HUES48 (cell line): ENCODE measurements around the gene SPPL3.
A peak's percentile ranks its signal among the peaks of the same experiment; 100 is the strongest.
"Not testable (repeated sequence)": the region's sequence is repeated elsewhere in the genome, so short reads cannot be mapped to it uniquely, and the experiment has no call there.

Source experiments
- H3K27ac ChIP-seq: one replicate; pipeline ENCODE4 v1.7.0; 2013; ENCODE audit warnings: low read depth, low read length, inconsistent platforms
- H3K27me3 ChIP-seq: 2 replicates; pipeline ENCODE4 v1.6.1; 2013; ENCODE audit warnings: mild to moderate bottlenecking, low read length; ENCODE audit not compliant: control insufficient read depth, insufficient read depth
- H3K36me3 ChIP-seq: 2 replicates; pipeline ENCODE4 v1.6.1; 2013; ENCODE audit warnings: low read length; ENCODE audit not compliant: control insufficient read depth, insufficient read depth
- H3K4me1 ChIP-seq: 2 replicates; pipeline ENCODE4 v1.6.1; 2013; ENCODE audit warnings: mild to moderate bottlenecking, low read length; ENCODE audit not compliant: control insufficient read depth, insufficient read depth
- H3K4me3 ChIP-seq: 2 replicates; pipeline ENCODE4 v1.5.1; 2013; ENCODE audit warnings: mild to moderate bottlenecking, low read depth, low read length
- H3K9ac ChIP-seq: 2 replicates; pipeline ENCODE4 v1.6.1; 2013; ENCODE audit warnings: mild to moderate bottlenecking, low read depth, low read length, moderate library complexity
- H3K9me3 ChIP-seq: 2 replicates; pipeline ENCODE4 v1.6.1; 2013; ENCODE audit warnings: low read length; ENCODE audit not compliant: control insufficient read depth, insufficient read depth

The SPPL3 gene

DNA sequence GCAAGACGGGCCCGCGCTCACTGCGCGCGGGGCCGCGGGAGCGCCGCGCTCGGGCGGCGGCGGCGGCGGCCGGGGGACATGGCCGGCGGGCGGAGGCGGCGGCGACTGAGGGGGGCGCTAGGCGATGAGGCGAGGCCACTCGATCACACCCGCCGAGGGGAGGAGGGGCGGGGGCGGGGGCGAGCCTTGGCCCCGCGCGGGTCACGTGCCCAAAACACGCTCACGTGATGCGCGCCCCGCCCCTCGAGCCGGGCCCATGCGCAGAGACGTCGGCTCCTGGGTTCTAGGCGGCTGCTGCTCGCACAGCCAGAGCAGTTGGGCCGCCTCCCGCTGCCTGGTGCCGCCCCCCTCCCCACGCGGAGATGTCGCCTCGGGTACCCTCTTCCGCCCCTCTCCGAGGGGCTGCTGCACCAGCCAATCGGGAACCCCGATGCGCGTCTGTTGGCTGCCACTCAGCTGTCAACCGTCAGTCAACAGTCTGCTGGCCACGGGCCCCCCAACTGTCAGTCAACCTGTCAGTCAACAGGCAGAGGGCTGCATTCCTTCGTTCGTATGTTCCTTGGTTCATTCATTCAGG lies at the start of gene SPPL3:
Gene SPPL3, minus strand, starts transcription at position 162 of the 577 bp plus-strand sequence. CDS start 491 bp downstream, outside the sequence.
- Histone ChIP-seq H3K9ac (peak within 1 kb of the TSS; percentile 88), H3K9me3 (no peaks in the 10 kb centered on the region), H3K4me1 (0 out of 2 replicates have a peak, but pooled peaks cover 6% of the 10 kb centered on the region), H3K36me3 (peaks cover 3% of the 10 kb centered on the region; the same call in 1 of the 2 replicates), H3K4me3 (peak within 1 kb of the TSS; percentile 98), H3K27me3 (no peaks in the 10 kb centered on the region), H3K27ac (peak within 1 kb of the TSS; percentile 68)

GRCh38 chr12:120950807-120951206 lies 46.6 kb upstream of the SPPL3 start:
- H3K36me3 ChIP-seq = no peaks in the 10 kb centered on the region

DNA sequence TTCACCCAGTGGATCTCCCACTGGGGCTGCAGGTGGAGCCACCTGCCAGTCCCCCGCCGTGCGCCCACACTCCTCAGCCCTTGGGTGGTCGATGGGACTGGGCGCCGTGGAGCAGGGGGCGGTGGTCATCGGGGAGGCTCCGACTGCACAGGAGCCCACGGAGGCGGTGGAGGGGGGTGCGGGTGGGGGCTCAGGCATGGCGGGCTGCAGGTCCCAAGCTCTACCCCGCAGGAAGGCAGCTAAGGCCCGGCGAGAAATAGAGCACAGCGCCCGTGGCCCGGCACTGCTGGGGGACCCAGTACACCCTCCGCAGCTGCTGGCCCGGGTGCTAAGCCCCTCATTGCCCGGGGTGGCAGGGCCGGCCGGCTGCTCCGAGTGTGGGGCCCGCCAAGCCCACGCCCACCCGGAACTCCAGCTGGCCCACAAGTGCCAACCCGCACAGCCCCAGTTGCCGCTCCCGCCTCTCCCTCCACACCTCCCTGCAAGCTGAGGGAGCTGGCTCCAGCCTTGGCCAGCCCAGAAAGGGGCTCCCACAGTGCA lies 46.2 kb upstream of the SPPL3 start:
- not testable (repeated sequence) for H3K36me3 ChIP-seq, H3K9me3 ChIP-seq, H3K4me3 ChIP-seq, H3K4me1 ChIP-seq, H3K27ac ChIP-seq, H3K9ac ChIP-seq, H3K27me3 ChIP-seq

More at GRCh38 chr12:120950807-120951206, 46.6 kb upstream of the SPPL3 start:
- no peak overlapping the region for H3K9ac ChIP-seq
- H3K9me3 ChIP-seq = no peaks in the 10 kb centered on the region
- H3K27ac ChIP-seq = no peak overlapping the region
- no peak overlapping the region for H3K4me3 ChIP-seq
- no peaks in the 10 kb centered on the region for H3K4me1 ChIP-seq
- H3K27me3 ChIP-seq = no peaks in the 10 kb centered on the region

DNA sequence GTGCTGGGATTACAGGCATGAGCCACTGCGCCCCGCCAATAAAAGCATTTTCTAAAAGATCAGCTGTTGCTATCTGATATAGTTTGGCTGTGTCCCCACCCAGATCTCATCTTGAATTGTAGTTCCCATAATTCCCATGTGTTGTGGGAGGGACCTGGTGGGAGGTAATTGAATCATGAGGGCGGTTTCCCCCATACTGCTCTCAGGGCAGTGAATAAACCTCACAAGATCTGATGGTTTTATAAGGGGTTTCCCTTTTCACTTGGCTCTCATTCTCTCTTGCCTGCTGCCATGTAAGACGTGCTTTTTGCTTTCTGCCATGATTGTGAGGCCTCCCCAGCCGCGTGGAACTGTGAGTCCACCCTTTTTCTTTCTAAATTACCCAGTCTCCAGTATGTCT lies 41.4 kb upstream of the SPPL3 start:
- not testable (repeated sequence) for H3K36me3 ChIP-seq, H3K9me3 ChIP-seq, H3K27ac ChIP-seq, H3K4me3 ChIP-seq, H3K9ac ChIP-seq, H3K27me3 ChIP-seq, H3K4me1 ChIP-seq

- 0 out of 2 replicates have a peak, but pooled peaks cover 2% of the 10 kb centered on the region for H3K4me1 ChIP-seq
- no peak overlapping the region for H3K4me3 ChIP-seq
- no peak overlapping the region for H3K27ac ChIP-seq
- no peak overlapping the region for H3K9ac ChIP-seq
- H3K36me3 ChIP-seq = no peaks in the 10 kb centered on the region
- H3K27me3 ChIP-seq = no peaks in the 10 kb centered on the region
- H3K9me3 ChIP-seq = no peaks in the 10 kb centered on the region
These were observed 40.6 kb upstream of the SPPL3 start for GRCh38 chr12:120944645-120945217.

- H3K27ac ChIP-seq = no peak overlapping the region
- H3K9me3 ChIP-seq = no peaks in the 10 kb centered on the region
- H3K9ac ChIP-seq = no peak overlapping the region
- 0 out of 2 replicates have a peak, but pooled peaks cover 2% of the 10 kb centered on the region for H3K4me1 ChIP-seq
- no peak overlapping the region for H3K4me3 ChIP-seq
- no peaks in the 10 kb centered on the region for H3K36me3 ChIP-seq
- no peaks in the 10 kb centered on the region for H3K27me3 ChIP-seq
These were observed 39.3 kb upstream of the SPPL3 start for GRCh38 chr12:120943482-120943881.

DNA sequence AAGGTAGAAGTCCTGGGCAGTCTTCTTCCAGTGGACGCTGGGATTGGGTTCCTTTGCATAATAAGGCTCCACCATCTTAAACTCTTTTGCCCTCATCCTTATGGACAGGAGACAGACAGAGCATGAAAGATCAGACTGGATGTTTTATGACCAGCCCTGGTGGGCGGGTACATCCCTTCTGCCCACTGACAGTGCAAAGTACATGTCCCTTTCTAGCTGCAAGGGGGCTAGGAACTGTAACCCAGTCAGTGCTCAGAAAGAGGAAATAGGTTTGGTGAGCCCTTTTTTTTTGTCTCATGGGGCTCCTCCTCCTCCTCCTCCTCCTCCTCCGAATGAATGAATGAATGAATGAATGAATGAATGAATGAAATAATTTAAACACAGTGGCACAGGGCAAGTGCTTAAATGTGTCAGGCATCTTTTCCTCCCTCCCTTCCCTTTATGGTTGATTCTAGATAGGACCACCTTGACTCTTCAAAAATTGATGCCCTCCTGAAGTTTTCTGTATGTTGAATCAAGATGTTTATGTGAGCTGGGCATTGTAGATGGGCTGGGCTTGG lies 37.8 kb upstream of the SPPL3 start:
- Histone ChIP-seq H3K4me3 (no peak overlapping the region), H3K36me3 (no peaks in the 10 kb centered on the region), H3K4me1 (0 out of 2 replicates have a peak, but pooled peaks cover 2% of the 10 kb centered on the region), H3K27ac (no peak overlapping the region), H3K9ac (no peak overlapping the region), H3K27me3 (no peaks in the 10 kb centered on the region), H3K9me3 (no peaks in the 10 kb centered on the region)

DNA sequence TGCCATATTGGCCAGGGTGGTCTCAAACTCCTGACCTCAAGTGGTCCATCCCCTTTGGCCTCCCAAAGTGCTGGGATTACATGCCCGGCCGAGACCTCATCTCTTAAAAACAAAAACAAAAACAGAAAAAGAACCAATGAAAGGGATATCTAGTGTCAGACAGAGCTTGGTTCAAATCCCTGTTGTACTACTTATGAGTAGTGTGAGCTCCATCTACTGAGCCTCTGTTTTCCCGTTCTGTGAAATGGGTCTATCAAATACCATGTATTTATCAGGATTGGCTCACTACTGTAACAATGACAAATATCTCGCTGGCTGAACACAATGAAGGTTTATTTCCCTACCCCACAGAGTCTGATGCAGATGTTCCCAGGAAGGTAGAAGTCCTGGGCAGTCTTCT lies 37.3 kb upstream of the SPPL3 start:
- Histone ChIP-seq H3K9me3 (no peaks in the 10 kb centered on the region), H3K9ac (no peak overlapping the region), H3K27me3 (no peaks in the 10 kb centered on the region), H3K36me3 (no peaks in the 10 kb centered on the region), H3K4me3 (no peak overlapping the region), H3K27ac (no peak overlapping the region), H3K4me1 (0 out of 2 replicates have a peak, but pooled peaks cover 2% of the 10 kb centered on the region)

GRCh38 chr12:120940799-120941198 lies 36.6 kb upstream of the SPPL3 start:
- H3K4me3 ChIP-seq = no peak overlapping the region
- H3K27me3 ChIP-seq = no peaks in the 10 kb centered on the region
- H3K9me3 ChIP-seq = no peaks in the 10 kb centered on the region
- 0 out of 2 replicates have a peak, but pooled peaks cover 2% of the 10 kb centered on the region for H3K4me1 ChIP-seq
- no peak overlapping the region for H3K9ac ChIP-seq
- H3K36me3 ChIP-seq = no peaks in the 10 kb centered on the region
- no peak overlapping the region for H3K27ac ChIP-seq

- 0 out of 2 replicates have a peak, but pooled peaks cover 2% of the 10 kb centered on the region for H3K4me1 ChIP-seq
- H3K27me3 ChIP-seq = no peaks in the 10 kb centered on the region
- H3K9ac ChIP-seq = no peak overlapping the region
- no peaks in the 10 kb centered on the region for H3K9me3 ChIP-seq
- H3K27ac ChIP-seq = no peak overlapping the region
- no peaks in the 10 kb centered on the region for H3K36me3 ChIP-seq
- no peak overlapping the region for H3K4me3 ChIP-seq
These were observed 35.8 kb upstream of the SPPL3 start for GRCh38 chr12:120940006-120940405.

DNA sequence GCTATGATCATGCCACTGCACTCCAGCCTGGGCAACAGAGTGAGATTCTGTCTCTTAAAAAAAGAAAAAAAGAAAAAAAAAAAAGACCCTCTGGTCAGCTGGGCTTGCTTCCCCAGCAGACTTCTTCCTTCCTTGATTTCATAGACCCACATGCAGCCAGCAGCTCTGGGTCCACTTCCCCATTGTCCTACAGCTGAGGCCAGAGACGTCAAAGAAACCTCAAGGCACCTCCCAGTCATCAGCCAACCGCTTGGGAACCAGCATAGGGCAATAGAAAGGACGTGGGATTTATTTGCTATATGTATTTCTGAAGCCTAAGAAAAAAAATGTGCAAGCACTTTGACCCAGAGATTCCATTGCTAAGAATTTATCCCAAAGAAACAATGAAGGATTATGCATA lies 35.4 kb upstream of the SPPL3 start:
- no peak overlapping the region for H3K27ac ChIP-seq
- no peaks in the 10 kb centered on the region for H3K4me1 ChIP-seq
- no peaks in the 10 kb centered on the region for H3K27me3 ChIP-seq
- no peak overlapping the region for H3K9ac ChIP-seq
- H3K36me3 ChIP-seq = no peaks in the 10 kb centered on the region
- H3K9me3 ChIP-seq = no peaks in the 10 kb centered on the region
- H3K4me3 ChIP-seq = no peak overlapping the region
